SK-N-SH (cell line): Measurements from ENCODE around the gene CST6. TPM values are rescaled to one million over a fixed set of nuclear protein-coding genes. Genes with fewer than 3 reads are reported as not detected.

Source experiments
- CTCF ChIA-PET: fragments of 300-600, 350-600 bp; formaldehyde crosslinking; extraction: SDS; loops from one replicate; lab custom pipeline; 2021; lab: Yijun Ruan, JAX
- POLR2A ChIA-PET: fragments of 350-600 bp; sonication (Branson Sonifier 250); formaldehyde crosslinking; extraction: SDS; loops from one replicate; lab custom pipeline; 2020; ENCODE audit warnings: antibody characterized with exemption, inconsistent platforms; lab: Yijun Ruan, JAX
- DNase-seq: peaks from one replicate; pipeline ENCODE4 v3.0.0; 2012
- H2AFZ ChIP-seq: fragments of 200-600 bp; sonication (generic); 2 replicates; pipeline ENCODE4 v1.8.1; 2016; ENCODE audit warnings: antibody characterized with exemption, mild to moderate bottlenecking, low read depth
- H3F3A ChIP-seq: fragments of 200-600 bp; sonication (generic); replicated peaks from 2 replicates; pipeline ENCODE3; 2016; ENCODE audit warnings: antibody characterized with exemption, mild to moderate bottlenecking; ENCODE audit not compliant: insufficient read depth
- H3K27ac ChIP-seq, 2 experiments: fragments of 200-500 bp in 1 of 2; fragments of 200-600 bp in 1 of 2; sonication (Bioruptor generic) in 1 of 2; sonication (generic), shearing (Covaris generic) in 1 of 2; 2 replicates each; pipeline versions ENCODE4 v1.5.1 to v1.6.1; 2014 to 2016; ENCODE audit warnings: low read depth in 2 of 2, inconsistent platforms in 1 of 2, low read length in 1 of 2, mild to moderate bottlenecking in 1 of 2, mixed read lengths in 1 of 2
- H3K27me3 ChIP-seq: fragments of 200-600 bp; sonication (generic), shearing (Covaris generic); 2 replicates; pipeline ENCODE4 v1.6.1; 2016; ENCODE audit warnings: mixed run types; ENCODE audit not compliant: insufficient read depth
- H3K36me3 ChIP-seq, 2 experiments: fragments of 200-500 bp in 1 of 2; fragments of 200-600 bp in 1 of 2; sonication (Bioruptor generic) in 1 of 2; sonication (generic) in 1 of 2; replicated peaks in 1 of 2; 2 replicates each; pipeline versions ENCODE3 to v1.5.1; 2014 to 2016; ENCODE audit warnings: low read length in 1 of 2, mild to moderate bottlenecking in 1 of 2; ENCODE audit not compliant: insufficient read depth in 2 of 2, control insufficient read depth in 1 of 2
- H3K4me1 ChIP-seq, 2 experiments: fragments of 200-500 bp in 1 of 2; fragments of 200-600 bp in 1 of 2; sonication (Bioruptor generic) in 1 of 2; sonication (generic), shearing (Covaris generic) in 1 of 2; 2 replicates each; pipeline versions ENCODE4 v1.5.1 to v1.6.1; 2014 to 2016; ENCODE audit warnings: low read depth in 1 of 2, low read length in 1 of 2, mixed run types in 1 of 2; ENCODE audit not compliant: insufficient read depth in 2 of 2, control insufficient read depth in 1 of 2
- H3K4me2 ChIP-seq: fragments of 200-600 bp; sonication (generic), shearing (Covaris generic); 2 replicates; pipeline ENCODE4 v1.6.1; 2017; ENCODE audit warnings: mixed run types
- H3K4me3 ChIP-seq, 2 experiments: fragments of 200-500 bp in 1 of 2; fragments of 200-600 bp in 1 of 2; sonication (Bioruptor generic) in 1 of 2; sonication (generic), shearing (Covaris generic) in 1 of 2; 2 replicates each; pipeline versions ENCODE4 v1.5.1 to v1.8.1; 2014 to 2016; ENCODE audit warnings: low read depth in 2 of 2, inconsistent platforms in 1 of 2, low read length in 1 of 2, mild to moderate bottlenecking in 1 of 2, mixed read lengths in 1 of 2, moderate library complexity in 1 of 2
- H3K79me2 ChIP-seq: fragments of 200-600 bp; sonication (generic); 2 replicates; pipeline ENCODE4 v1.8.1; 2017; ENCODE audit warnings: mild to moderate bottlenecking; ENCODE audit not compliant: insufficient read depth
- H3K9ac ChIP-seq: fragments of 200-600 bp; sonication (generic); 2 replicates; pipeline ENCODE4 v1.6.1; 2017; ENCODE audit warnings: mixed run types
- H3K9me2 ChIP-seq: fragments of 200-600 bp; sonication (generic); 2 replicates; pipeline ENCODE4 v1.6.1; 2017; ENCODE audit warnings: mixed run types
- H3K9me3 ChIP-seq: fragments of 200-600 bp; sonication (generic); 2 replicates; pipeline ENCODE4 v1.6.1; 2017; ENCODE audit warnings: mixed run types, mild to moderate bottlenecking, moderate library complexity
- H4K20me1 ChIP-seq: fragments of 200-600 bp; sonication (generic); 2 replicates; pipeline ENCODE4 v1.6.1; 2017; ENCODE audit warnings: mild to moderate bottlenecking, mixed run types; ENCODE audit not compliant: insufficient read depth
- EP300 ChIP-seq, 2 experiments: IDR thresholded peaks; 2 replicates each; pipeline versions ENCODE4 v1.4.0 to v1.6.1; 2012; ENCODE audit warnings: borderline replicate concordance in 1 of 2, low read depth in 1 of 2, low read length in 1 of 2
- MAX ChIP-seq: IDR thresholded peaks from 2 replicates; pipeline ENCODE4 v1.4.0; 2012; ENCODE audit warnings: low read depth
- NFIC ChIP-seq: IDR thresholded peaks from 2 replicates; pipeline ENCODE4 v1.4.0; 2012; ENCODE audit warnings: borderline replicate concordance
- POLR2AphosphoS5 ChIP-seq: IDR thresholded peaks from 2 replicates; pipeline ENCODE4 v1.6.1; 2012; ENCODE audit warnings: low read depth, low read length
- REST ChIP-seq: IDR thresholded peaks from 2 replicates; pipeline ENCODE4 v1.6.1; 2012; ENCODE audit warnings: mild to moderate bottlenecking, low read depth, low read length, moderate library complexity
- YY1 ChIP-seq: IDR thresholded peaks from 2 replicates; pipeline ENCODE4 v1.4.0; 2012; ENCODE audit warnings: low read depth, mild to moderate bottlenecking
- ZBTB33 ChIP-seq: IDR thresholded peaks from 2 replicates; pipeline ENCODE4 v1.4.0; 2012; ENCODE audit warnings: low read depth, borderline replicate concordance
- WGBS: methylation state at CpG from one replicate; pipeline ENCODE4 v1.1.6; 2017; ENCODE audit warnings: low lambda C conversion rate; 5-methylcytosine and 5-hydroxymethylcytosine counted together
- polyA plus RNA-seq, 3 experiments: library from polyadenylated mRNA; depleted of rRNA; stranded (reverse); fragments of >200 nt; gene quantifications; 2 replicates each; pipeline ENCODE4 v1.2.3, GENCODE V29; 2012

CST6 gene
- polyA plus RNA-seq, 1 of the 3 experiments (the other 2 are of a cell fraction), result 0.90 TPM

GRCh38 chr11:66012371-66012945, 650 bp downstream of the CST6 start:
- no peak for TF ChIP-seq POLR2AphosphoS5
- TF ChIP-seq EP300 (IDR thresholded peaks at IDR 0.05; ENCODE audit: borderline replicate concordance in 1 of 2, low read depth in 1 of 2, low read length in 1 of 2), result no peak
- TF ChIP-seq MAX, result no peak
- TF ChIP-seq YY1, result no peak
- no peak for TF ChIP-seq NFIC
- Histone ChIP-seq H3K4me2 (no peak overlapping the region), H3K9me3 (no peaks in the 10 kb centered on the region), H3F3A (peaks cover 43% of the 10 kb centered on the region), H3K4me3 (no peak overlapping the region), H2AFZ (no peak overlapping the region), H3K27me3 (no peaks in the 10 kb centered on the region), H3K36me3 (no peaks in the 10 kb centered on the region), H3K27ac (no peak overlapping the region), H3K79me2 (peaks cover 11% of the 10 kb centered on the region; the same call in 1 of the 2 replicates), H3K9me2 (no peaks in the 10 kb centered on the region), H3K9ac (no peak overlapping the region), H3K4me1 (peaks cover 15 to 29% of the 10 kb centered on the region in 2 experiments; a peak in 3 of 4 replicates), H4K20me1 (no peaks in the 10 kb centered on the region)
- WGBS, result 62% methylated on average over 10 of the region's 12 CpGs
- no peak for DNase-seq
- CTCF ChIA-PET, result interaction anchor here (1.6 to 4.3 kb wide), 4 partner anchors 10 to 56 kb away, joined by 6 to 36 read pairs (median 8); partner anchors contain the start of genes BANF1 and EIF1AD
- POLR2A ChIA-PET, result no interaction called here

- CTCF ChIA-PET, result interaction anchor here (1.6 to 4.3 kb wide), 4 partner anchors 10 to 55 kb away, joined by 6 to 36 read pairs (median 8); partner anchors contain the start of genes BANF1 and EIF1AD
- Histone ChIP-seq H3K36me3 (no peaks in the 10 kb centered on the region), H3K9me3 (no peaks in the 10 kb centered on the region), H3K27ac (0 out of 4 replicates have a peak overlapping the region, but pooled peaks of 1 of the 2 experiments have one; percentile 92), H3K4me3 (no peak overlapping the region), H4K20me1 (no peaks in the 10 kb centered on the region), H2AFZ (no peak overlapping the region), H3K9me2 (no peaks in the 10 kb centered on the region), H3K27me3 (no peaks in the 10 kb centered on the region), H3K4me2 (no peak overlapping the region), H3K79me2 (peaks cover 15% of the 10 kb centered on the region; the same call in 1 of the 2 replicates), H3K9ac (no peak overlapping the region), H3K4me1 (peaks cover 15 to 29% of the 10 kb centered on the region in 2 experiments; a peak in 3 of 4 replicates), H3F3A (peaks cover 36% of the 10 kb centered on the region)
- no peak for DNase-seq
- POLR2A ChIA-PET, result no interaction called here
- TF ChIP-seq MAX (no peak), REST (peak; percentile 85), ZBTB33 (no peak)
- 83% methylated on average over 9 of the region's 12 CpGs for WGBS
Measured at GRCh38 chr11:66012946-66013761, 1.3 kb downstream of the CST6 start.
